Measurements from ENCODE around the gene LILRA2. TPM values are rescaled to one million over a fixed set of nuclear protein-coding genes. Genes with fewer than 3 reads are reported as not detected.
"Not testable (repeated sequence)": the region's sequence is repeated elsewhere in the genome, so short reads cannot be mapped to it uniquely, and the experiment has no call there.

LILRA2 gene
- total RNA-seq, 1 experiment from 2014 or later = not detected

DNA sequence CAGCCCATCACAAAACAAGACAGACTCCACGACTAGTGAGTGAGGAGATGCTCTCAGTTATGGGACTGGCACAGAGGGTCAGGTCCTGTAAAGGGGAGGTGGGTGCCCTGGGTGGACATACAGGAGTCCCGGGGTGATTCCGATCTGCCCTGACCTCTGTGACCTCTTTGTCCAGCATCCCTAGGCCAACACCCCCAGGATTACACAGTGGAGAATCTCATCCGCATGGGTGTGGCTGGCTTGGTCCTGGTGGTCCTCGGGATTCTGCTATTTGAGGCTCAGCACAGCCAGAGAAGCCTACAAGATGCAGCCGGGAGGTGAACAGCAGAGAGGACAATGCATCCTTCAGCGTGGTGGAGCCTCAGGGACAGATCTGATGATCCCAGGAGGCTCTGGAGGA is 13.4 kb downstream of the LILRA2 start:
- Histone ChIP-seq H3K9me3 (no peaks in the 10 kb centered on the region), H3K4me1 (no peaks in the 10 kb centered on the region), H3K27me3 (replicated peaks; ENCODE audit: control insufficient read depth, insufficient read depth, low read length) (no peaks in the 10 kb centered on the region), H3K36me3 (ENCODE audit: control insufficient read depth, insufficient read depth, low read length) (no peaks in the 10 kb centered on the region), H3K4me3 (ENCODE audit: low read depth, low read length) (no peak overlapping the region)
- Mint-ChIP-seq H3K4me3 (ENCODE audit: unreplicated experiment) (no peak overlapping the region), H3K27ac (ENCODE audit: unreplicated experiment) (no peak overlapping the region), H3K4me1 (ENCODE audit: low read depth, unreplicated experiment) (no peaks in the 10 kb centered on the region), H3K9me3 (ENCODE audit: unreplicated experiment) (no peaks in the 10 kb centered on the region), H3K36me3 (ENCODE audit: insufficient read depth, unreplicated experiment) (no peaks in the 10 kb centered on the region), H3K27me3 (ENCODE audit: insufficient read depth, unreplicated experiment) (peaks cover 34% of the 10 kb centered on the region)
- intact Hi-C loops (cut with micrococcal nuclease; ENCODE audit: unreplicated experiment) = no loop called here
- DNase-seq = no peak
- ChIA-PET POLR2A (no interaction called here), CTCF (no interaction called here)
- TF ChIP-seq CTCF (IDR thresholded peaks at IDR 0.05; ENCODE audit: insufficient read depth in 1 of 2, low read depth in 1 of 2, low read length in 1 of 2, severe bottlenecking in 1 of 2, unreplicated experiment in 1 of 2) = no peak
- BruUV-seq (replicated peaks) = no TSS peak

DNA sequence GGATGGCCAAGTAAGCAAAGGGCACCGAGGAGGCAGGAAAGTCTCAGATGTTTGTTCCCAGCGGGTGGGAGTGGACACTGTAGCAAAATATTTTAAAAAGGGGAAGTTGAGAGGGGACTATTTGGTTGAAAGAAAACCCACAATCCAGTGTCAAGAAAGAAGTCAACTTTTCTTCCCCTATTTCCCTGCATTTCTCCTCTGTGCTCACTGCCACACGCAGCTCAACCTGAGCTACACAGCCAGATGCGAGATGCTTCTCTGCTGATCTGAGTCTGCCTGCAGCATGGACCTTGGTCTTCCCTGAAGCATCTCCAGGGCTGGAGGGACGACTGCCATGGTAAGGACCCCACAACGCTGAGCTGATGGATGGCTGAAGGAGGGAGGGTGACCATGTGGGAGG is 19.9 kb downstream of the LILRA2 start, which contains the start of gene LILRA1:
TSS of gene LILRA1 (plus strand) at position 188 of the 400 bp plus-strand sequence. CDS start 613 bp downstream, outside the sequence.
- POLR2A ChIA-PET; H3K9me3 ChIP-seq; H3K27me3 ChIP-seq (replicated peaks; ENCODE audit: control insufficient read depth, insufficient read depth, low read length); CTCF ChIA-PET; H3K9me3 Mint-ChIP-seq (ENCODE audit: unreplicated experiment); H3K4me1 Mint-ChIP-seq (ENCODE audit: low read depth, unreplicated experiment); BruUV-seq (replicated peaks); H3K36me3 ChIP-seq (ENCODE audit: control insufficient read depth, insufficient read depth, low read length); H3K4me3 Mint-ChIP-seq (ENCODE audit: unreplicated experiment); DNase-seq; H3K4me1 ChIP-seq; intact Hi-C loops (cut with micrococcal nuclease; ENCODE audit: unreplicated experiment); H3K27ac Mint-ChIP-seq (ENCODE audit: unreplicated experiment); H3K36me3 Mint-ChIP-seq (ENCODE audit: insufficient read depth, unreplicated experiment); H3K4me3 ChIP-seq (ENCODE audit: low read depth, low read length): not testable (repeated sequence)
- H3K27me3 Mint-ChIP-seq (ENCODE audit: insufficient read depth, unreplicated experiment) = peaks cover 37% of the 10 kb centered on the region

DNA sequence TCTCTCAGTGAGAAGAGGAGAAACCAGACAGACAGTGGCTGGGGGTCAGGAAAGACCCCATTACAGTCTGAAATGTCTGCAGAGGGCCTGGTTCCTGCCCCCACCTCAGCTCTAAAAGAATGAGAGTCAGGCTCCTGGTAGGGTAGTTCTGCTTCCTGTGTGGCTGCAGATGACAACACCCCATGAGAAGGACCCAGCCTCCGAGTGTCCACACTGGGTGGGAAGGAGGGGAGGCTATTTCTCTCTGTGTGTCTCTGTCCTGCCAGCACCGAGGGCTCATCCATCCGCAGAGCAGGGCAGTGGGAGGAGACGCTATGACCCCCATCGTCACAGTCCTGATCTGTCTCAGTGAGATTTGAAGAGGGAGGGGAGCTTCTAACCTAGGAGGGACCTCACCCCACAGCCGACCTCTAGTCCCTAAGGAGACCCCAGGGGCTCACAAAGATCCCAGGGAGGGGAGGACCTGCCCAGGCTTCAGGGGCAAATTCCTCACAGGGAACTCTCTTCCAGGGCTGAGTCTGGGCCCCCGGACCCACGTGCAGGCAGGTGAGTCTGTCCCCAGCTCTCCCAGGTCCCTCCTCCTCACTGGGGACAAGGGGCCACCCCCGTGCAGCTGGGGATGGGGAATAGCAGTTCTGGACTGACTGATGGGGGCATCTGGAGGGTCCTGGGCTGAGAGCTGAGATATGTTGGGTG is 20.5 kb downstream of the LILRA2 start:
- H3K36me3 Mint-ChIP-seq (ENCODE audit: insufficient read depth, unreplicated experiment); H3K4me1 ChIP-seq; H3K27me3 ChIP-seq (replicated peaks; ENCODE audit: control insufficient read depth, insufficient read depth, low read length); POLR2A ChIA-PET; H3K9me3 ChIP-seq; DNase-seq; H3K4me1 Mint-ChIP-seq (ENCODE audit: low read depth, unreplicated experiment); H3K4me3 Mint-ChIP-seq (ENCODE audit: unreplicated experiment); H3K36me3 ChIP-seq (ENCODE audit: control insufficient read depth, insufficient read depth, low read length); H3K4me3 ChIP-seq (ENCODE audit: low read depth, low read length); CTCF ChIA-PET; H3K27ac Mint-ChIP-seq (ENCODE audit: unreplicated experiment); intact Hi-C loops (cut with micrococcal nuclease; ENCODE audit: unreplicated experiment); BruUV-seq (replicated peaks); H3K9me3 Mint-ChIP-seq (ENCODE audit: unreplicated experiment): not testable (repeated sequence)
- H3K27me3 Mint-ChIP-seq (ENCODE audit: insufficient read depth, unreplicated experiment) = peaks cover 37% of the 10 kb centered on the region

DNA sequence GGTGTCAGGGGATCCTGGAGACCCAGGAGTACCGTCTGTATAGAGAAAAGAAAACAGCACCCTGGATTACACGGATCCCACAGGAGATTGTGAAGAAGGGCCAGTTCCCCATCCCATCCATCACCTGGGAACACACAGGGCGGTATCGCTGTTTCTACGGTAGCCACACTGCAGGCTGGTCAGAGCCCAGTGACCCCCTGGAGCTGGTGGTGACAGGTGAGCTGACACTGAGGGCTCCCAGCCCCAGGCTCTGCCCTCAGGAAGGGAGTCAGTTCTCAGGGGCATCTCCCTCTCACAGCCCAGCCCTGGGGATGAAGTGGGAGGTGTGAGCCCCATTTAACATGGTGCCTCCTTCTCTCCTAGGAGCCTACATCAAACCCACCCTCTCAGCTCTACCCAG is 21.1 kb downstream of the LILRA2 start:
- Mint-ChIP-seq H3K4me1 (ENCODE audit: low read depth, unreplicated experiment) (no peaks in the 10 kb centered on the region), H3K4me3 (ENCODE audit: unreplicated experiment) (no peak overlapping the region), H3K27ac (ENCODE audit: unreplicated experiment) (no peak overlapping the region), H3K27me3 (ENCODE audit: insufficient read depth, unreplicated experiment) (peaks cover 35% of the 10 kb centered on the region), H3K36me3 (ENCODE audit: insufficient read depth, unreplicated experiment) (no peaks in the 10 kb centered on the region), H3K9me3 (ENCODE audit: unreplicated experiment) (no peaks in the 10 kb centered on the region)
- no peak overlapping the region for H3K4me3 ChIP-seq (ENCODE audit: low read depth, low read length)
- ChIA-PET CTCF (no interaction called here), POLR2A (no interaction called here)
- H3K36me3 ChIP-seq (ENCODE audit: control insufficient read depth, insufficient read depth, low read length) = no peaks in the 10 kb centered on the region
- no peak for DNase-seq
- TF ChIP-seq CTCF (IDR thresholded peaks at IDR 0.05; ENCODE audit: insufficient read depth in 1 of 2, low read depth in 1 of 2, low read length in 1 of 2, severe bottlenecking in 1 of 2, unreplicated experiment in 1 of 2) = no peak
- H3K9me3 ChIP-seq = no peaks in the 10 kb centered on the region
- intact Hi-C loops (cut with micrococcal nuclease; ENCODE audit: unreplicated experiment) = no loop called here
- no peaks in the 10 kb centered on the region for H3K4me1 ChIP-seq
- H3K27me3 ChIP-seq (replicated peaks; ENCODE audit: control insufficient read depth, insufficient read depth, low read length) = no peaks in the 10 kb centered on the region
- no TSS peak for BruUV-seq (replicated peaks)

DNA sequence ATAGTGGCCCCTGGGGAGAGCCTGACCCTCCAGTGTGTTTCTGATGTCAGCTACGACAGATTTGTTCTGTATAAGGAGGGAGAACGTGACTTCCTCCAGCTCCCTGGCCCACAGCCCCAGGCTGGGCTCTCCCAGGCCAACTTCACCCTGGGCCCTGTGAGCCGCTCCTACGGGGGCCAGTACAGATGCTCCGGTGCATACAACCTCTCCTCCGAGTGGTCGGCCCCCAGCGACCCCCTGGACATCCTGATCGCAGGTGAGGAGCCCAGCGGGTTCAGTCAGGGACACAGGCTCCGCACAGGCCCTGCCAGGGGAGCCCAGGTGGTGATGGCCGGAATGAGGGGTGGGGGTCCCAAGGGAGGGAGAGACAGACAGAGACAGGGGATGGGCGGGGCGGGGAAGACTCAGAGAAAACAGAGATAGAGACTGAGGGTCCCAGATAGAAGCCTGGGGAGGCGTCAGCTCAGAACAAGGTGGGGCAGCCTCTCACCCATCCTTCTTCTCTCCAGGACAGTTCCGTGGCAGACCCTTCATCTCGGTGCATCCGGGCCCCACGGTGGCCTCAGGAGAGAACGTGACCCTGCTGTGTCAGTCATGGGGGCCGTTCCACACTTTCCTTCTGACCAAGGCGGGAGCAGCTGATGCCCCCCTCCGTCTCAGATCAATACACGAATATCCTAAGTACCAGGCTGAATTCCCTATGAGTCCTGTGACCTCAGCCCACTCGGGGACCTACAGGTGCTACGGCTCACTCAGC is 22.3 kb downstream of the LILRA2 start:
- H3K9me3 Mint-ChIP-seq (ENCODE audit: unreplicated experiment); H3K36me3 Mint-ChIP-seq (ENCODE audit: insufficient read depth, unreplicated experiment); H3K4me3 ChIP-seq (ENCODE audit: low read depth, low read length); DNase-seq; POLR2A ChIA-PET; H3K4me1 ChIP-seq; intact Hi-C loops (cut with micrococcal nuclease; ENCODE audit: unreplicated experiment); H3K4me1 Mint-ChIP-seq (ENCODE audit: low read depth, unreplicated experiment); H3K27me3 ChIP-seq (replicated peaks; ENCODE audit: control insufficient read depth, insufficient read depth, low read length); H3K4me3 Mint-ChIP-seq (ENCODE audit: unreplicated experiment); H3K27ac Mint-ChIP-seq (ENCODE audit: unreplicated experiment); H3K9me3 ChIP-seq; CTCF ChIA-PET; H3K36me3 ChIP-seq (ENCODE audit: control insufficient read depth, insufficient read depth, low read length); BruUV-seq (replicated peaks): not testable (repeated sequence)
- peaks cover 27% of the 10 kb centered on the region for H3K27me3 Mint-ChIP-seq (ENCODE audit: insufficient read depth, unreplicated experiment)
